Muscle layer of duodenum (tissue), 2 donors: Measurements from ENCODE around the gene FOXN4.

Experiments used
- H3K27ac ChIP-seq: one replicate; pipeline ENCODE4 v1.7.0; 2013; ENCODE audit warnings: mild to moderate bottlenecking, low read length
- H3K27me3 ChIP-seq: one replicate; pipeline ENCODE4 v1.7.0; 2013; ENCODE audit warnings: low read depth, mild to moderate bottlenecking, control low read depth, low read length
- H3K36me3 ChIP-seq, 2 donors: one replicate each; pipeline ENCODE4 v1.7.0; 2013; ENCODE audit warnings: low read length in 2 of 2, control low read depth in 1 of 2, mild to moderate bottlenecking in 1 of 2; ENCODE audit not compliant: insufficient read depth in 2 of 2, control insufficient read depth in 1 of 2
- H3K4me1 ChIP-seq, 2 donors: one replicate each; pipeline ENCODE4 v1.7.0; 2013; ENCODE audit warnings: low read length in 2 of 2, mild to moderate bottlenecking in 2 of 2, control low read depth in 1 of 2, moderate library complexity in 1 of 2; ENCODE audit not compliant: insufficient read depth in 2 of 2, control insufficient read depth in 1 of 2
- H3K4me3 ChIP-seq, 2 donors: one replicate each; pipeline ENCODE4 v1.7.0; 2013; ENCODE audit warnings: low read length in 2 of 2, low read depth in 1 of 2, mild to moderate bottlenecking in 1 of 2
- H3K9me3 ChIP-seq, 2 donors: one replicate each; pipeline ENCODE4 v1.7.0; 2013; ENCODE audit warnings: low read length in 2 of 2, control low read depth in 1 of 2, mild to moderate bottlenecking in 1 of 2; ENCODE audit not compliant: control insufficient read depth in 1 of 2
- donor health status: healthy.

The FOXN4 gene, protein sequence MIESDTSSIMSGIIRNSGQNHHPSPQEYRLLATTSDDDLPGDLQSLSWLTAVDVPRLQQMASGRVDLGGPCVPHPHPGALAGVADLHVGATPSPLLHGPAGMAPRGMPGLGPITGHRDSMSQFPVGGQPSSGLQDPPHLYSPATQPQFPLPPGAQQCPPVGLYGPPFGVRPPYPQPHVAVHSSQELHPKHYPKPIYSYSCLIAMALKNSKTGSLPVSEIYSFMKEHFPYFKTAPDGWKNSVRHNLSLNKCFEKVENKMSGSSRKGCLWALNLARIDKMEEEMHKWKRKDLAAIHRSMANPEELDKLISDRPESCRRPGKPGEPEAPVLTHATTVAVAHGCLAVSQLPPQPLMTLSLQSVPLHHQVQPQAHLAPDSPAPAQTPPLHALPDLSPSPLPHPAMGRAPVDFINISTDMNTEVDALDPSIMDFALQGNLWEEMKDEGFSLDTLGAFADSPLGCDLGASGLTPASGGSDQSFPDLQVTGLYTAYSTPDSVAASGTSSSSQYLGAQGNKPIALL

DNA sequence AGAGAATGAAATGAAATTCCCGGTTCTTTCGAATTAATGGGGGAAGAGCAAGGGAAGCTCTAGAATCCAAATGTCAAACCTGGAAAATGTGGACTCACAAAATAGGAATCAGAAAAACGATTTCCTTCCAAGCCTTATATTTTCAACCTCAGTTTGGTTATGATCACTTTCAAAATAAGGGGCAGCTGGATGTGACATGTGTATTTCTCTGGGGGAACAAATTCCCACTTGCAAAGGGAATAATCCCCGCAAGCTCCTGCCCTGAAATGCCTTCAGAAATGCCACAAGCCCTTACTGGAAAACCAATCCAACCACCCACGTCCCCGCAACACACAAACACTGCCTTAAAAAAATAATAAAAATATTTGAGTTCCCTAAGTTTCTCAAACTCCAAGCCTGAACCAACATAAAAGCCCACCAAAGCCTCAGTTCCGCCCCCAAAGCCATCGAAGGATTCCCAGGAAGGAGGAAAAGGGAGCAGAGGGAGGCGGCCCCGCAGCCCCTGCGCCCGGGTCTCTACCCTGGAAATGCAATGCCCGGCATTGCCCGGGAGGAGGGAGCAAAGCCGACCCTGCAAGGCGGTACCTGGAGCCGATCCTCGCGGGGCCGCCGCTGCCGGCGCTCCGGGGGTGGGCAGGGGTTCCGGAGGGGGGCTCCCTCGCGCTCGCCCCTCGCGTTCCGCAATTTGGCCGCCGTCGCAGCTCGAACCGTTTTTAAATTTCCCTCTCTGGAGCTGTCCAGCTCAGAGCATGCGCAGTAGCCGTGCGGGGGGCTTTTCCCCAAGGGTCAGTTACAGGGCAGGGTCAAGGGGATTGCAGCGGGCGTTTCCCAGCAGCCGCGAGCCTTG lies at the start of gene FOXN4:
TSS of gene FOXN4 (minus strand) at position 751 of the 847 bp plus-strand sequence. CDS start 963 bp downstream, outside the sequence.
- Histone ChIP-seq H3K36me3 (no peaks in the 10 kb centered on the region), H3K4me3 (peak within 1 kb of the TSS; percentile 46 to 62), H3K27me3 (peaks cover 12% of the 10 kb centered on the region)

DNA sequence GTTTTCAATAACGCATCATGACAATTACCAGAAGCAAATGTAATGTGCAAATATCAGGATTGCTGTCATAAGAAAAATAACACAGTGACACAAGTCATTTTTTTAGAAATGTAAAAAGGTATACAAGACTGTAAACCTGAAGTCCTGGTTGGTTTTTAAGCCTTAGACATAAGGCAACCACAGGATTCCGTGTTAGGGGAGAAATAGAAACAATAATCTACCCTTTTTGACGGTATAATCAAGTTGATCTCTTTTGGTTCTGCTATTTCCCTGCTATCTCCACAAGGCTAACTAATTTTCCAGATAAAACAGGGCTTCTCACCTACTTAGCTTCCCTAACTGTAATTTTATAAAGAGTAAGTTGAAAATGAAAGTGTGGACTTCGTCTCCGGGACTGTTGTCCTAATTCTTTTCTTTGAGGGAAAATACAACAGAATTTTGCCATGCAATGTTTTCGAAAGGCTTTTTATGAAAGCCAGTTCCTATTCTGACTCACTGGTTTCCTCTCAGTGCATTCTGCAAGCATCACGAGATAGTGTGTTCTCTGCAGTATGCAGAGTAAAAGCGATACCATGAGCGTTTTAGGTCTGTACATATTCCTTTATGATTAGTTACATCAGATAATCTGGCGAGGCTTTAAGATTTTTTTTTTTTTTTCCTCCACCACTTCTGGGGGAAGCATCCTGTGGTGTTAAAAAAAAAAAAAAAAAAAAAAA lies 49.2 kb upstream of the FOXN4 start:
- Histone ChIP-seq H3K4me3 (peak overlapping the region in 1 of 2 donors; percentile 35), H3K36me3 (no peaks in the 10 kb centered on the region), H3K27ac (no peak overlapping the region), H3K9me3 (no peaks in the 10 kb centered on the region), H3K4me1 (no peaks in the 10 kb centered on the region), H3K27me3 (no peaks in the 10 kb centered on the region)

More for the DNA sequence above, at the start of gene FOXN4:
- H3K4me1 ChIP-seq = peaks cover 0 to 17% of the 10 kb centered on the region in 2 donors
- H3K9me3 ChIP-seq = no peaks in the 10 kb centered on the region
- H3K27ac ChIP-seq = no peak within 1 kb of the TSS

DNA sequence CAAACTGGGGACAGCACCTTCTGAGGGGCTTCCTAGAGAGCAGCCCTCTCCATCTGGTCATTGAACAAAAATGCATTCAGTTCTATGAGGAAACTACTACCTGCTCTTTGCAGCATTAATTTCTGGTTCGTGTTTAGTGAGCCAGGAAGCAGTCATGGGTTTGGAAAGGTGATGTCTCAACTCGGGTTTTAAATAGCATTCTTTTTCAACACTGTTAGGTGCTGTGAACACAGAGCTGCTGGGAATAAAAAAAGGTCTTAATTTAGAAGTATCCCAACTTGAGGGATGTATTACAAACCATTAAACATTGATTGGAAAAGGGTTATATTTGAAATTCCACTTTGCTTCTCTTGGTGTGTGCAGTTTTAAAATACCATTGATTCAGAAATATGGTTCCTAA lies 47.9 kb upstream of the FOXN4 start:
- Histone ChIP-seq H3K4me1 (no peaks in the 10 kb centered on the region), H3K27ac (no peak overlapping the region), H3K36me3 (no peaks in the 10 kb centered on the region), H3K4me3 (no peak overlapping the region), H3K9me3 (no peaks in the 10 kb centered on the region), H3K27me3 (no peaks in the 10 kb centered on the region)

DNA sequence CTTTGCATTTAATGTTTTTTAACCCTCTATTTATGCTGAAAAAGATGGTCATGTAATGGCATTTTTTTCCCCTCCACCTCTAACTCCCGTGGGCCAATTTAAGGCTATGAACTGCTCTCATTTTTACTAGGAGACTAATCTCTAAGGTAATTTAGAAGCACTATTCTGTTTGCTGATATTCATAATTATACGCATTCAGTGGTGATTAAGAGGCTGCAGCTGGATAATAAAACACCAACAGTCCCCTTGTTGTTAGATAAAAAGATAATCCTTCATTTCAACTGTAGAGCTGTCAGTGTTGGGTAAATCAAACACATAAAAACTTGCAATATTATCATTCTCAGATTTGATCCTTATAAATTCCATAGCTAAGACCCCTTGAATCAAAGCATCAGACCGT lies 47.5 kb upstream of the FOXN4 start:
- Histone ChIP-seq H3K9me3 (no peaks in the 10 kb centered on the region), H3K27me3 (no peaks in the 10 kb centered on the region), H3K4me3 (no peak overlapping the region), H3K27ac (no peak overlapping the region), H3K36me3 (no peaks in the 10 kb centered on the region), H3K4me1 (no peaks in the 10 kb centered on the region)

DNA sequence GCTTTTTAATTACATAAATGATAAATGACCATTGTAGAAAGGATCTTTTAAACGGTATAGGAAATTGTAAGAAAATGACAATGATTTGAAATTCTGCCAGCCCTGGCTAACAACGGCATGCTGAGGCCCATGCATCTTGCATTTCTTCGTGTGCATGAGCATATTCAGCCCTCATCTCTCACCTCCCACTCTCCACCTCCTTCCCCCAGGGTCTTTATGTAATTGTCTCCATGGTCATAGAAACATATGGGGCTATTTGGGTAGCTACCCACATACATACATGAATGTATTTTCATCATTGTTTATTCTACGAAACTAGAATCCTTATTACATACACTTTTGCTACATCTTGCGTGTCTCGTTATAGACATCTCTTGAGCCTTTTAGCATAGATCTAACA lies 43.1 kb upstream of the FOXN4 start:
- Histone ChIP-seq H3K27me3 (no peaks in the 10 kb centered on the region), H3K36me3 (no peaks in the 10 kb centered on the region), H3K4me3 (no peak overlapping the region), H3K27ac (no peak overlapping the region), H3K9me3 (no peaks in the 10 kb centered on the region), H3K4me1 (no peaks in the 10 kb centered on the region)

DNA sequence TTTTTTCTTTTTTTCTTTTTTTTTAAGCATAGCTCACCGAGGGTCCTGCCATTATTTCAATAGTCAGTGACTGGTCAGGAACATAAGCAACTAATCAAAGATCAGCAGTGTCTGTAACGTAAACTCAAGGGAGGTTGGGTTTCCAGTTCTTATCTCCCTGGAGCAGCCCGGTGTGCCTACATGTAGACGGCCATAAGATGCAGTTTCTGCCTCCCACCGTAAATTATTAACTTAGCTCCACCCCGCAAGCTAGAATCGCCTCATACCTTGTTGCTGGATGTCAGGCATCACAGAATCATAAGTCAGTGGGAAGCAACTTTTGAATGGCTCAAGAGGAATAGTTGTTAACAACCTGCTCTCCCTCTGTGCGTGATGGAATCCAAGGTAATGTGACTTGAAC lies 38.5 kb upstream of the FOXN4 start, which contains the start of gene MYO1H:
TSS of gene MYO1H (plus strand) at position 312 of the 400 bp plus-strand sequence. CDS start at position 373, 61 bp downstream.
- H3K27me3 ChIP-seq = no peaks in the 10 kb centered on the region
- H3K4me3 ChIP-seq = no peak within 1 kb of the TSS
- no peaks in the 10 kb centered on the region for H3K9me3 ChIP-seq
- H3K4me1 ChIP-seq = no peaks in the 10 kb centered on the region
- H3K36me3 ChIP-seq = no peaks in the 10 kb centered on the region
- no peak within 1 kb of the TSS for H3K27ac ChIP-seq

DNA sequence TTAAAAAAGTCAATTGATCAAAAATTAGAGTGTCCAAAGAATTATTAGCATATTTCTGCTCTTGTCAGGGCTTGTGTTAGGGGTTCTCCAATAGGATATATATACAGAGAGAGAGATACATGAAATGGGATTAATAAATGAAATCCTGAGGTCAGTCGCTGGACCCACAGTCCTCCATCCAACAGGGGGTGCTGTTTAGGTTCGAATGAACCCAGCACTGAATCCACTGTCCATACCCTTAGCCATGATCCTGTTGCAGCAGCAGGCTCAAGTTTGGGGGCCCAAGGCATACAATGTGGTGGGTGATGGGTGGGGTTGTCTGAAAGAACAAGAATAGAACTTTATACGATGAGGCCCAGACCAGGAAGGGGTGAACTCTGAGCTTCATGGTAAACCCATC lies 37.8 kb upstream of the FOXN4 start:
- H3K27ac ChIP-seq = no peak overlapping the region
- no peaks in the 10 kb centered on the region for H3K36me3 ChIP-seq
- no peaks in the 10 kb centered on the region for H3K27me3 ChIP-seq
- no peaks in the 10 kb centered on the region for H3K4me1 ChIP-seq
- H3K9me3 ChIP-seq = no peaks in the 10 kb centered on the region
- H3K4me3 ChIP-seq = no peak overlapping the region

DNA sequence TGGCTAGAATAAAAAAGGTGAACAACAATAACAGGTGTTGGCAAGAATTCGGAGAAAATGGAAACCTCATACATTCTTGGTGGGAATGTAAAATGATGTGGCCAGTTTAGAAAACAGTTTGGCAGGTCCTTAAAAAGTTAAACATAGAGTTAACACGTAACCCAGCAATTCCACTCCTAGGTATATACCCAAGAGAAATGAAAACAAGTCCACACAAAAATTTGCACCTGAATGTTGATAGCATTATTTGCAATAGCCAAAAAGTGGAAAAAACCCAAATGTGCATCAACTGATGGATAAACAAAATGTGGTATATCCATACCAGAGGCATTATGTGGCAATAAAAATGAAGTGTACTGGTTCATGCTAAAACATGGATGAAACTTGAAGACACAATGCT lies 36.3 kb upstream of the FOXN4 start:
- Histone ChIP-seq H3K4me3 (no peak overlapping the region), H3K36me3 (no peaks in the 10 kb centered on the region), H3K27me3 (no peaks in the 10 kb centered on the region), H3K9me3 (no peaks in the 10 kb centered on the region), H3K4me1 (no peaks in the 10 kb centered on the region), H3K27ac (no peak overlapping the region)

DNA sequence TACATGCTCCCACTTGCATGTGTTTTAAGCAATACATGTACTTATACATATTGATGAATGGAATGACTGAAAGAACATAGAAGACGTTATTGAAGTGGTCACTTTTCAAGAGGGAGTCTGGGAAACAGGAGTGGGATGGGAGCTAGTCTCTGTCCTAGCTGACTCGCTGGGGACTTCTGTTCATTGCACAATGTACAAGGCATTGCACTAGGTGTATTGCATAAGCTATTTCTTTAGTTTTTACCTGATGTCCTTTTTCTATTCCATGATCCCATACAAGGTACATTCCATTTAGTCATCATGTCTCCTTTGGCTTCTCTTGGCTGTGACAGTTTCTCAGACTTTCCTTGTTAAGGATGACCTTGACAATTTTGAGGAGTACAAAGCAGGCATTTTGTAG lies 34.6 kb upstream of the FOXN4 start:
- no peaks in the 10 kb centered on the region for H3K4me1 ChIP-seq
- H3K9me3 ChIP-seq = no peaks in the 10 kb centered on the region

DNA sequence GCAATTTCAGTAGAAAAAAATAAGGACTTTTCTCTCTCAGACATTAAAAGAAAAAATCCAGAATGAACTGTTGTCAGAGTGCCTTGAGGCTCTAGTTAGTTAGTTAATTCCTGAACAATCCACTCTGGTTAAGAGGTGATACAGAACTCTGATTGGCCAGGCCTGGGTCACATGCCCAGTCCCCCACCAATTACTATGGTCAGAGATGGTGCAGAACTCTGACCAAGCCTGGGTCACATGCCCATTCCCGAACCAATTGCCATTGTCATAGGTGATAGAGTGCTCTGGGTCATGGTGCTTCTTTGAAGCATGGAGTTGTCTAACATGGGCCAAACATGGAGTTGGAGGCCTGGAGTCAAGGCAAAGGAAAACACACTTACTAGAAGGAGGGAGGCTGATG lies 27.5 kb upstream of the FOXN4 start:
- Histone ChIP-seq H3K27ac (no peak overlapping the region), H3K27me3 (no peaks in the 10 kb centered on the region), H3K9me3 (no peaks in the 10 kb centered on the region), H3K4me1 (peaks cover 0 to 8% of the 10 kb centered on the region in 2 donors), H3K36me3 (no peaks in the 10 kb centered on the region), H3K4me3 (no peak overlapping the region)

More for the DNA sequence above, 34.6 kb upstream of the FOXN4 start:
- Histone ChIP-seq H3K4me3 (no peak overlapping the region), H3K36me3 (no peaks in the 10 kb centered on the region), H3K27ac (no peak overlapping the region), H3K27me3 (no peaks in the 10 kb centered on the region)

DNA sequence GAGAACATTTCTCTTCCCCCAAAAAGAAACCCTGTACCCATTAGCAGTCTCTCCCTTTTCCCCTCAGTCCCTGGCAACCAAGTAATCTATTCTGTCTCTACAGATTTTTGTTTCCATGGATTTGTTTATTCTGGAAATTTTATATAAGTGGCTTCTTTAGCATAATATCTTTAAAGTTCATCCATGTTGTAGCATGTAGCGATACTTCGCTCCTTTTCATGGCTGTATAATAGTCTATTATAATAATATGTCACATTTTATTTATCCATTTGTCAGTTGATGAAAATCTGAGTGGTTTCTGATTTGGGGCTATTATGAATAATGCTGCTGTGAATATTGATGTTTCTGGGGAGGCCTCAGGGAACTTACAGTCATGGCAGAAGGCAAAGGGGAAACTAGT lies 25.8 kb upstream of the FOXN4 start:
- no peaks in the 10 kb centered on the region for H3K27me3 ChIP-seq
- no peaks in the 10 kb centered on the region for H3K36me3 ChIP-seq
- H3K4me3 ChIP-seq = no peak overlapping the region
- no peak overlapping the region for H3K27ac ChIP-seq
- H3K4me1 ChIP-seq = peaks cover 0 to 16% of the 10 kb centered on the region in 2 donors
- H3K9me3 ChIP-seq = no peaks in the 10 kb centered on the region
